Left ventricle myocardium superior (tissue), 1 donor: ENCODE results near the gene RTL1. TPM values are rescaled to one million over a fixed set of nuclear protein-coding genes. Genes with fewer than 3 reads are reported as not detected.

ENCODE experiments used
- ATAC-seq: fragments of 200-7000 bp; cut with Tn5 transposase; one replicate; pipeline ENCODE4 v1.9.1; 2020; ENCODE audit warnings: mild to moderate bottlenecking, moderate library complexity
- DNase-seq: peaks from one replicate; pipeline ENCODE4 v3.0.0-alpha.2; 2020
- intact Hi-C: fragments of 100-400 bp; cut with micrococcal nuclease; formaldehyde crosslinking; loops from one replicate; pipeline ENCODE4 v1.11.0; 2022
- long read RNA-seq: library from polyadenylated mRNA; unstranded; transcript quantifications from one replicate; pipeline ENCODE4 v2.0.0, GENCODE V29; 2021
- total RNA-seq: library from RNA; stranded (reverse); fragmentation: NEBNext Ultra II Directional; extraction: Animal tissue kit (Norgen Biotek cat#: 25700); gene quantifications from one replicate; pipeline ENCODE4 v1.2.1, GENCODE V29; 2021
- donor health status: DM: no; HTN: yes; CAD: no; lungs with severe emphysema.

The RTL1 gene
- not detected for total RNA-seq
- long read RNA-seq: 0 reads

GRCh38 chr14:100903672-100904185 is at the start of gene RTL1:
TSS of gene RTL1 (minus strand) at chr14:100903722. CDS start at chr14:100884788, 18,934 bp downstream.
- ATAC-seq (no peak), DNase-seq (no peak)
- intact Hi-C loops: no loop called here

GRCh38 chr14:100950024-100950423 is 46.5 kb upstream of the RTL1 start:
- DNase-seq (no peak), ATAC-seq (no peak)
- intact Hi-C loops: no loop called here

GRCh38 chr14:100944052-100944451 is 40.5 kb upstream of the RTL1 start:
- DNase-seq (no peak), ATAC-seq (no peak)
- intact Hi-C loops: no loop called here

GRCh38 chr14:100930270-100930669 is 26.7 kb upstream of the RTL1 start:
- ATAC-seq: no peak
- intact Hi-C loops: no loop called here

GRCh38 chr14:100915560-100915959 is 12.0 kb upstream of the RTL1 start:
- ATAC-seq (no peak), DNase-seq (no peak)
- intact Hi-C loops: no loop called here

More at GRCh38 chr14:100930270-100930669, 26.7 kb upstream of the RTL1 start:
- DNase-seq: no peak

GRCh38 chr14:100914597-100915021 is 11.1 kb upstream of the RTL1 start:
- intact Hi-C loops: no loop called here
- ATAC-seq (no peak), DNase-seq (no peak)

GRCh38 chr14:100911665-100912316 is 8.3 kb upstream of the RTL1 start:
- DNase-seq: no peak
- intact Hi-C loops: no loop called here

GRCh38 chr14:100910888-100911664 is 7.6 kb upstream of the RTL1 start:
- ATAC-seq: no peak

More at GRCh38 chr14:100911665-100912316, 8.3 kb upstream of the RTL1 start:
- no peak for ATAC-seq

GRCh38 chr14:100909439-100909838 is 5.9 kb upstream of the RTL1 start:
- intact Hi-C loops: no loop called here
- DNase-seq (no peak), ATAC-seq (no peak)

More at GRCh38 chr14:100910888-100911664, 7.6 kb upstream of the RTL1 start:
- DNase-seq: no peak
- intact Hi-C loops: no loop called here

- intact Hi-C loops: no loop called here
- DNase-seq (no peak), ATAC-seq (no peak)
Measured at GRCh38 chr14:100907240-100907639, 3.7 kb upstream of the RTL1 start.

GRCh38 chr14:100906420-100906819 is 2.9 kb upstream of the RTL1 start:
- intact Hi-C loops: no loop called here
- no peak for DNase-seq
- ATAC-seq: no peak

GRCh38 chr14:100905166-100905565 is 1.6 kb upstream of the RTL1 start:
- intact Hi-C loops: no loop called here
- ATAC-seq (no peak), DNase-seq (no peak)

GRCh38 chr14:100904307-100905087 is 975 bp upstream of the RTL1 start:
- ATAC-seq (no peak), DNase-seq (no peak)
- intact Hi-C loops: no loop called here

GRCh38 chr14:100903134-100903468 is 421 bp downstream of the RTL1 start:
- DNase-seq: no peak
- ATAC-seq: no peak
- intact Hi-C loops: no loop called here

- no peak for DNase-seq
- intact Hi-C loops: no loop called here
- no peak for ATAC-seq
Measured at GRCh38 chr14:100902295-100903133, 1.0 kb downstream of the RTL1 start.

- intact Hi-C loops: no loop called here
- ATAC-seq: no peak
- DNase-seq: no peak
Measured at GRCh38 chr14:100901391-100902183, 1.9 kb downstream of the RTL1 start.

GRCh38 chr14:100900837-100901390 is 2.6 kb downstream of the RTL1 start:
- ATAC-seq (peak; percentile 23), DNase-seq (no peak)

More at GRCh38 chr14:100900837-100901390, 2.6 kb downstream of the RTL1 start:
- intact Hi-C loops: no loop called here
